Stimulated activated naive CD8-positive, alpha-beta T cell treated with anti-CD3 and anti-CD28 coated beads, Interleukin-15, Interleukin-2, amounts not matched to agents 100 U/mL and 50 U/mL, for 24 hours (primary cell): Measurements from ENCODE around the gene OPCML.
A peak's percentile ranks its signal among the peaks of the same experiment; 100 is the strongest.

Experiments
- ATAC-seq: fragments of 150-1000 bp; cut with Tn5 transposase; one replicate; pipeline ENCODE4 v1.10.0; 2021
- DNase-seq: peaks from one replicate; pipeline ENCODE4 v3.0.0; 2021

Gene OPCML

GRCh38 chr11:133409799-133410198 lies 122.5 kb downstream of the OPCML start:
- no peak for DNase-seq
- no peak for ATAC-seq

DNA sequence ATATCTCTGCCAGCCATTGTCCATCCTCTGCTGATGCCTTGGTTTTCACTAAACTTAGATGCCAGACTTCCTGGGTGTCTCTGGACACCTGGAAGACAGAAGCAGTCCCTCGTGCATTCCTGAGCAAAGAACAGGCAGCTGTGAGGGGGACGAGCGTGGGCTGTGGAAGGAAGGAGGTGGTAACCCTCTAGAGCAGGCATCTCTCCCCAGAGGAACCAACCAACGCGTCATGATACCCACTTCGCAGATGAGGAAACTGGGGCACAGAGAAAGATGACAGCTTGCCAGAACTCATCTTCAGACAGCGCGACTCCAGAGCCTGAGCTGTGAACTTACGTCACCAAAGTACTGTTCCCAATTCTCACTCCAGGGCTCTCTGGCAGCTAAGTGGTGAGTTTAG lies 123.4 kb downstream of the OPCML start:
- ATAC-seq (no peak), DNase-seq (no peak)

GRCh38 chr11:133408402-133408801 lies 123.9 kb downstream of the OPCML start:
- no peak for ATAC-seq
- no peak for DNase-seq

- DNase-seq (no peak), ATAC-seq (no peak)
Measured at GRCh38 chr11:133406489-133406888, 125.8 kb downstream of the OPCML start.

DNA sequence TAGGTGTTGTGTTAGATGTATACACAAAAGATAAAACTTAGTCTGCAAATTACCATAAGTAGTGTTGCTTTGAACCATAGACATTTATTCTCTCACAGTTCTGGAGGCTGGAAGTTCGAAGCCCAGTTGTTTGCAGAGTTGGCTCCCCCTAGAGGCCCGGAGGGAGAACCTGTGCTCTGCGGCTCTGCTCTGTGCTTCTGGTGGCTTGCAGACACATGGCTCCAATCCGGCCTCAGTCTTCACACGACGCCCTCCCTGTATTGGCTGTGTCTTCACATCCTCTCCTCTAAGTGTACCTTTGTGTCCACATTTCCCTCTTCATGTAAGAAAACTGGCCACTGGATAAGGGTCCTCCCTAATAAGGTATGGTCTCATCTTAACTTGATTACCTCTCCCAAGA lies 128.4 kb downstream of the OPCML start:
- ATAC-seq (no peak), DNase-seq (peak; percentile 6)

- no peak for ATAC-seq
- no peak for DNase-seq
Measured at GRCh38 chr11:133402551-133402950, 129.8 kb downstream of the OPCML start.

DNA sequence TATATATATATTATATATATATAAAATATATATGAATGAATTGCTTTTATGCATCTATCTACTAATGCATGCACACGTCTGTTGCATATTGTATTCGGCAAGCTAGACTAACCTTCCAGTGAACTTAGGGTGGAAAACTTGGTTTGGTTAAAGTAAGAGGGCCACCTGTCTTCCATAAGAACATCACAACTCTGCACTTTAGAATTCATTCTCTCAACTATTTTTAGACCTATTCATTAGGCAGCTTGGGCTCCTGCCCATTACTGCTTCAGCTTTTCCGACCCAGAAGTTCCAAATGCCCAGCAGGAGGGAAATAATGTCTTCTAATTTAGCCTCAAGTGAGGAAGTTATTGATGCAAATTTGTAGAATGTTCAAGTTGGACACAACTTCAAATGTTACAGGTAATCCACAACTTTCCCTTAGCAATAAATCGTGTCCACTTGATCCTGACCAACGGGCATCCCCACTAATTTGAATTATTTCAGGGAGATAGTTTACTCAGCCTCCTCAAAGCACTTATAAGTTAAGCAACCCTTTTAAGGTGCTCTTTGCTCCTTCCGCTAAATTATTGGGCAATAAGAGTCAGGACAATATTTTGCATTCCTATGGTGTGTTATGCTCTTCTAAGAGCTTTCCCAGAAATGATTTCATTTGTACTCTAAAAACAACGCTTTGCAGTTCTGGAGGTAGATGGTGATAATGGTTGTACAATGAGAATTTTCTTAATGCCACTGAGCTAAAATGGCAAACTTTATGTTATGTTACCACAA lies 132.3 kb downstream of the OPCML start:
- ATAC-seq, result no peak
- no peak for DNase-seq

- DNase-seq, result no peak
- no peak for ATAC-seq
Measured at GRCh38 chr11:133399294-133399693, 133.0 kb downstream of the OPCML start.

GRCh38 chr11:133390803-133391202 lies 141.5 kb downstream of the OPCML start:
- DNase-seq, result no peak
- ATAC-seq, result no peak

DNA sequence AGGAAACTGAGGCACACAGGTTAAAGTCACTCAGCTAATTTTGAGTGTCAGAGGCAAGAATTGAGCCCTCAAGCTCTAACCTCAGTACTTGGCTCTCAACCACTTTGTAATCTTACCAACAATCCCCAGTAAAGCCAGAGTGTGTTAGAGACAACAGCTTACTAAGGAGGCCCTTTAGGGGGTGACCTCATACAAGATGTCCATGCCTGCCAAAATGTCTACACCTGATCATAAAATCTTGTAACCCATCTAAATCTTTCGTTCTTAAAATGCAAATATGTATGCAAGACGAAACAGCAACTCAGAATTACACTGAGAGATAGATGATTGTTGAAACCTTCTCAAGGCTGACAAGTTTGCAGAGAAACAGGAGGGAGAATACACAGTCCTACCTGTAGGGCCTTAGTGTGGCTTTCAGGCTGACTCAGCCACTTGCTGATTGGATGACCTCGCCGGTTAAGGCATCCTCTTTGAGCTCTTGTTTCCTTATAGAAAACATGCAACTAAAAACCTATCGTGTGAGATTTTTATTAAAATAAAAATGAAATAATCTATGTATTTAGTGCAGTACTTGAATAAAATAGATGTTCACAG lies 143.2 kb downstream of the OPCML start:
- no peak for ATAC-seq

GRCh38 chr11:133388260-133388659 lies 144.0 kb downstream of the OPCML start:
- no peak for DNase-seq
- no peak for ATAC-seq

More for the DNA sequence above, 143.2 kb downstream of the OPCML start:
- DNase-seq, result no peak

- ATAC-seq (no peak), DNase-seq (no peak)
Measured at GRCh38 chr11:133386852-133387251, 145.4 kb downstream of the OPCML start.

DNA sequence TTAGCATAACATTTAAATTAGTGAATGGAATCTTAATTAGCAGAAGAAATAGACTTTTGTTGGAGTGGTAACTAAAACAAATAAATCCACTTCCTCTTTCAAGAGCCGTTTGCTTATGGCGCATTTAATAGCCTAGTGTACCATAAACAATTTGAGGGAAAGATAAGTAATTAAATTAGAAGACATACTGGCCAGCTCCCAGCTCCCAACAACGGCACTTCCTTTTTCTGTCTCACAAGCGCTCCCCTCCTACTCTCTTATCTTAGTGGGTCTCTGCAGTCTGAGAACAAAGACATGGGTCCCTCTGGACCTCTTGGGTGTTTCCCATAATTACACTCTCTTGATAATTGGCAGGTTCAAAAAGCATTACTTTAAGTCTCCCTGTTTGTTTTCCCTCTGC lies 146.0 kb downstream of the OPCML start:
- no peak for ATAC-seq

DNA sequence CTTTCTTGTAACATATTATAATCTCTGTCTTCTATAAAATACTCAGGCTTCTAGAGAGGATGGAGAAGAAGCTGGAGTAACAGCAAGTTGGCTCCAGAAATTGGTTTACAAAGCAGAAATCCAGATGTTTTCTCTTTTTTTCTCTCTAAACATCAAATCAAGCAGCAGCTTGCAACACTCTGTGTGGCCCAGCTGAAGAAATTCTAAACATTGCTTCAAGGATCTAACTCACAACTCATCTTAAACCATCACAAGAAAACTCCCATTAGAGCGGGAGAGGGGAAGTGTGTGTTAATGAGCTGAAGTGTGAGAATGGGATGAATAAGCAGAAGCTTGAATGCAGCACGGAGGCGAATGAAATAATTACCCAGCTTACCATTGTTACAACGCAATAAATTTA lies 146.5 kb downstream of the OPCML start:
- DNase-seq (no peak), ATAC-seq (no peak)

More for the DNA sequence above, 146.0 kb downstream of the OPCML start:
- DNase-seq, result no peak

DNA sequence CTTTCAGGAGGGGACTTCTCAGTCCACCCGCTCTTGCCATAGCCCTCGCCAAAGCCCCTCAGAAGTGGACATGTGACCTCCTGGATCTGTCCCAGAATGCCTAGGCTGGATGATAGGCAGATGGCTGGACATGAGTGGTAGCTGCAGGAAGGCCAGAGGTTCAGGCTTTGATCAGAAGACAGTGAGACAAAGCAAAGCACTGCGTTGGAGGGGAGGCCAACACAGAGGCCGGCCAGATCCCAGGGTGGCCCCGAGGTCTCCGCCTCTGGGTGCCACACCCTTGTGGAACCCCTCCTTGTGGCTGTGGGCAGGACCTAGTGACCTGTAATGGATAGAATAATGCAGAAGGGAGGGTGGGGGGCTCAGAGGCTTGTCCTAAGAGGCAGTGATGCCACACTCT lies 147.6 kb downstream of the OPCML start:
- DNase-seq (no peak), ATAC-seq (no peak)

GRCh38 chr11:133383689-133384088 lies 148.6 kb downstream of the OPCML start:
- ATAC-seq, result no peak
- no peak for DNase-seq

GRCh38 chr11:133383201-133383600 lies 149.1 kb downstream of the OPCML start:
- ATAC-seq (no peak), DNase-seq (no peak)

- ATAC-seq (no peak), DNase-seq (no peak)
Measured at GRCh38 chr11:133382131-133382812, 150.0 kb downstream of the OPCML start.

DNA sequence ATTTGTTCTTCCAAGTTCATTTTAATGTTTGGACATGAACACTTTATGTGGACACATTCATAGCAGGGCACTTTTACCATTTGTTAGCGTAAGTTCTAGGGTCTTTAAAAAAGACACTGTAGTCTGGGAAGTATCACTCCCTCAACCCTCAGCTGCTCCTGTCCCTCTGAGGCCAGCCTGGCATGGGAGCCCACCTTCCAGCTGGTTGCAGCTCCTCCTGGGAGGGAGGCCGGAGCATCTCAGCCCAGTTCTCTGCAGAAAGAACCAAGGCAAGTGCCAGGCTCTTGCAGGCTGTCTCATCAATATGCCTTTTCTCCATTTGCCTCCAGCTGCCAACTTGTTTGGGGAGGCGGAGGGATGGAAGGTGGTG lies 150.6 kb downstream of the OPCML start:
- ATAC-seq (no peak), DNase-seq (no peak)

- no peak for ATAC-seq
- no peak for DNase-seq
Measured at GRCh38 chr11:133366147-133366546, 166.2 kb downstream of the OPCML start.

- ATAC-seq (no peak), DNase-seq (no peak)
Measured at GRCh38 chr11:133362916-133363315, 169.4 kb downstream of the OPCML start.

DNA sequence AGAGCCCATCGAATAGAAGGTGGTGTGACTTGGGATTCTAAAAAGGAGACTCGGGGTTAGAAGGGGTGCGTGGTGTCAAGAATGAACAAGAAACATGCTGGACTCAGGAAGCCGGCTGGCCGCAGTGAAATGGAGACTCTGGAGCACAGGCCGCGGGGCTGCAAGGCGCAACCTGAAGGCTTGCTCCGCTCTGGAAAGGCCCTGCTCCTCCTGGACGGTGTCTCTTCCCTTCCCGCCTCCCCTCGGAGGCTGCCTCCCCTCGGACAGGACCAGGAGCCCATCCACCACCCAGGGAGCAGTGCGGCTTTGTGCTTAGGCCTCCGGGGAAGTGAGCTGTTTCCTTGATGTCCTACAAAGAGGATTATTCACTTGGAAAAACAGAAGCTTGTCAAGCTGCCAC lies 170.1 kb downstream of the OPCML start:
- DNase-seq (no peak), ATAC-seq (no peak)

DNA sequence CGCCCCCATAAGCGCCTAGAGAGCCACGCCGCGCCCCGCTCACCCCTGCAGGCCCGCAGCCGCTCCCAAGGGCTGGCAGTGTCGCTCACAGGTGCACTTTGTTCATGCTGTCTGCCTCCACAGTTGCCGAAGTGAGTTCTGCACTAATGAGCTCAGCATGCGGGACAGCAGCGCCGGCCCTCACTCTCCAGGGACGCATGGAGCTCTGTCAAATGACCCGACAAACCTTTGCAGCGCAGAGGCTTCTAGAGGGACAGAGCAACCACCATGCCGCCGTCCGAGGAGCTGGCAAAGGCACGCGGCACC lies 170.7 kb downstream of the OPCML start:
- ATAC-seq, result no peak
- DNase-seq, result no peak
